Keratinocyte (primary cell): ENCODE results near the gene SIDT2. TPM values are rescaled to one million over a fixed set of nuclear protein-coding genes. Genes with fewer than 3 reads are reported as not detected.

Experiments
- DNase-seq: peaks from one replicate; pipeline ENCODE4 v3.0.0-alpha.2; 2011; ENCODE audit warnings: low read depth, missing footprints, low spot score
- FAIRE-seq: peaks from 2 replicates; lab custom pipeline; 2011; peaks lifted over from hg19 to GRCh38; lab: Jason Lieb, UNC
- H2AFZ ChIP-seq: 2 replicates; pipeline ENCODE4 v1.6.0; 2012; ENCODE audit warnings: low read length, control low read depth, inconsistent platforms; ENCODE audit not compliant: control insufficient read depth
- H3K27ac ChIP-seq: 2 replicates; pipeline ENCODE4 v1.5.1; 2011; ENCODE audit warnings: low read length; ENCODE audit not compliant: control insufficient read depth, insufficient read depth
- H3K27me3 ChIP-seq: 3 replicates; pipeline ENCODE4 v1.6.0; 2011; ENCODE audit warnings: low read length; ENCODE audit not compliant: control insufficient read depth, insufficient read depth; ENCODE audit errors: extremely low read depth
- H3K36me3 ChIP-seq, 2 experiments: 2 replicates in 1 of 2; 3 replicates in 1 of 2; pipeline ENCODE4 v1.5.1; 2011; ENCODE audit warnings: low read length in 2 of 2, mild to moderate bottlenecking in 1 of 2; ENCODE audit not compliant: control insufficient read depth in 2 of 2, insufficient read depth in 2 of 2; ENCODE audit errors: extremely low read depth in 1 of 2
- H3K4me1 ChIP-seq: 3 replicates; pipeline ENCODE4 v1.5.1; 2011; ENCODE audit warnings: low read length; ENCODE audit not compliant: control insufficient read depth, insufficient read depth; ENCODE audit errors: extremely low read depth
- H3K4me2 ChIP-seq: 3 replicates; pipeline ENCODE4 v1.6.0; 2011; ENCODE audit warnings: low read depth, low read length; ENCODE audit not compliant: control insufficient read depth, insufficient read depth; ENCODE audit errors: extremely low read depth
- H3K4me3 ChIP-seq, 3 experiments: fragments of 200-600 bp in 1 of 3; sonication (generic) in 1 of 3; 2 replicates in 2 of 3; 3 replicates in 1 of 3; pipeline ENCODE4 v1.5.1; 2011 to 2016; ENCODE audit warnings: low read length in 3 of 3, mild to moderate bottlenecking in 3 of 3, control low read depth in 2 of 3, inconsistent platforms in 1 of 3, low read depth in 1 of 3, mixed read lengths in 1 of 3, mixed run types in 1 of 3, moderate library complexity in 1 of 3; ENCODE audit not compliant: control insufficient read depth in 2 of 3, insufficient read depth in 2 of 3; ENCODE audit errors: extremely low read depth in 1 of 3
- H3K79me2 ChIP-seq: 2 replicates; pipeline ENCODE4 v1.6.0; 2012; ENCODE audit warnings: low read length; ENCODE audit not compliant: control insufficient read depth, insufficient read depth
- H3K9ac ChIP-seq: 3 replicates; pipeline ENCODE4 v1.6.0; 2011; ENCODE audit warnings: low read length; ENCODE audit not compliant: control insufficient read depth, insufficient read depth; ENCODE audit errors: extremely low read depth
- H3K9me1 ChIP-seq: 3 replicates; pipeline ENCODE4 v1.6.0; 2011; ENCODE audit warnings: low read length; ENCODE audit not compliant: control insufficient read depth, insufficient read depth; ENCODE audit errors: extremely low read depth
- H3K9me3 ChIP-seq: 2 replicates; pipeline ENCODE4 v1.5.1; 2012; ENCODE audit warnings: low read depth, low read length; ENCODE audit not compliant: control insufficient read depth
- H4K20me1 ChIP-seq: 3 replicates; pipeline ENCODE4 v1.6.0; 2011; ENCODE audit warnings: low read length; ENCODE audit not compliant: control insufficient read depth, insufficient read depth; ENCODE audit errors: extremely low read depth
- EZH2 ChIP-seq: IDR thresholded peaks from one replicate; pipeline ENCODE4 v1.6.1; 2012; ENCODE audit warnings: inconsistent platforms, mild to moderate bottlenecking, low read length, moderate library complexity
- dilution Hi-C: fragments of 300-500 bp; cut with MboI; formaldehyde crosslinking; loops from one replicate; pipeline ENCODE4 v1.7.0; 2020; ENCODE audit warnings: low sequenced_read_pairs; ENCODE audit not compliant: extremely low pct_ligation_motif_present
- polyA plus RNA-seq, 5 experiments: library from polyadenylated mRNA; depleted of rRNA in 3 of 5; stranded (reverse) in 3 of 5; stranded (forward) in 1 of 5; unstranded in 1 of 5; fragments of >200 nt; gene quantifications; 1 replicate in 1 of 5; 2 replicates in 3 of 5; 3 replicates in 1 of 5; pipeline versions ENCODE4 v1.2.1 to v1.2.3, GENCODE V29; 2011 to 2012; ENCODE audit warnings: missing spikeins in 2 of 5, low read depth in 1 of 5, low replicate concordance in 1 of 5
- TF ChIP-seq, protein P1 (sequence below), 3 experiments: IDR thresholded peaks in 1 of 3; conservative IDR thresholded peaks in 1 of 3; optimal IDR thresholded peaks in 1 of 3; 2 replicates in 2 of 3; 3 replicates in 1 of 3; pipeline versions ENCODE3 to v1.5.1; 2011; ENCODE audit warnings: low read length in 3 of 3, mild to moderate bottlenecking in 3 of 3, moderate library complexity in 2 of 3, control low read depth in 1 of 3, inconsistent platforms in 1 of 3; ENCODE audit not compliant: insufficient read depth in 2 of 3; ENCODE audit errors: extremely low read depth in 1 of 3

The SIDT2 gene
- polyA plus RNA-seq, 1 donor (not counting 4 experiments of a cell fraction or from before 2014, with no cell fraction given) = 9.8 TPM

DNA sequence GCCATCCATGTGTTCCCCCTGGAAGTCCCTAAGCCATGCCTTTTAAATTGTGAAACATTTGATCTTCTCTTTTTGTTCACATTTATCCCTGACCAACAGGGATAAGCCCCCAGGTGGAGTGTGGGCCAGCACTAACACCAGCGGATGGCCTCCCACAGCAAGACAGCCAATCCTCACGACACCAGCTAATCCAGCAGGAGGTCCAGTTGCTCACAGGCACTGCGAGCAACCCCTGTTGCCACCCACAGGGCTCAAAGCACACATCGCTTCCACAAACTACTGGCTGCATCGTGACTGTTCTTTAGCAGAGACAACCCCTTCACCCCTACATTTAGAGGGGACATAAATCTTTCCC is 51.4 kb downstream of the SIDT2 start:
- FAIRE-seq = no peak
- TF ChIP-seq, protein P1, sequence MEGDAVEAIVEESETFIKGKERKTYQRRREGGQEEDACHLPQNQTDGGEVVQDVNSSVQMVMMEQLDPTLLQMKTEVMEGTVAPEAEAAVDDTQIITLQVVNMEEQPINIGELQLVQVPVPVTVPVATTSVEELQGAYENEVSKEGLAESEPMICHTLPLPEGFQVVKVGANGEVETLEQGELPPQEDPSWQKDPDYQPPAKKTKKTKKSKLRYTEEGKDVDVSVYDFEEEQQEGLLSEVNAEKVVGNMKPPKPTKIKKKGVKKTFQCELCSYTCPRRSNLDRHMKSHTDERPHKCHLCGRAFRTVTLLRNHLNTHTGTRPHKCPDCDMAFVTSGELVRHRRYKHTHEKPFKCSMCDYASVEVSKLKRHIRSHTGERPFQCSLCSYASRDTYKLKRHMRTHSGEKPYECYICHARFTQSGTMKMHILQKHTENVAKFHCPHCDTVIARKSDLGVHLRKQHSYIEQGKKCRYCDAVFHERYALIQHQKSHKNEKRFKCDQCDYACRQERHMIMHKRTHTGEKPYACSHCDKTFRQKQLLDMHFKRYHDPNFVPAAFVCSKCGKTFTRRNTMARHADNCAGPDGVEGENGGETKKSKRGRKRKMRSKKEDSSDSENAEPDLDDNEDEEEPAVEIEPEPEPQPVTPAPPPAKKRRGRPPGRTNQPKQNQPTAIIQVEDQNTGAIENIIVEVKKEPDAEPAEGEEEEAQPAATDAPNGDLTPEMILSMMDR (optimal IDR thresholded peaks at IDR 0.05 in 1 of 3, IDR thresholded peaks at IDR 0.05 in 1 of 3, conservative IDR thresholded peaks at IDR 0.05 in 1 of 3; ENCODE audit: extremely low read depth in 1 of 3, insufficient read depth in 2 of 3, low read length in 3 of 3) = no peak
- TF ChIP-seq EZH2 = no peak
- H3K27me3 ChIP-seq = no peaks in the 10 kb centered on the region
- no peaks in the 10 kb centered on the region for H3K9me3 ChIP-seq
- H4K20me1 ChIP-seq = no peaks in the 10 kb centered on the region
- H3K9me1 ChIP-seq = no peaks in the 10 kb centered on the region
- H2AFZ ChIP-seq = no peak overlapping the region
- peaks cover 20% of the 10 kb centered on the region for H3K4me1 ChIP-seq
- no peak overlapping the region for H3K9ac ChIP-seq
- dilution Hi-C loops = no loop called here
- DNase-seq = no peak
- no peak overlapping the region for H3K4me3 ChIP-seq
- H3K4me2 ChIP-seq = no peak overlapping the region
- H3K36me3 ChIP-seq = peaks cover 23 to 42% of the 10 kb centered on the region in 2 experiments
- H3K79me2 ChIP-seq = peaks cover 43% of the 10 kb centered on the region
- H3K27ac ChIP-seq = no peak overlapping the region

DNA sequence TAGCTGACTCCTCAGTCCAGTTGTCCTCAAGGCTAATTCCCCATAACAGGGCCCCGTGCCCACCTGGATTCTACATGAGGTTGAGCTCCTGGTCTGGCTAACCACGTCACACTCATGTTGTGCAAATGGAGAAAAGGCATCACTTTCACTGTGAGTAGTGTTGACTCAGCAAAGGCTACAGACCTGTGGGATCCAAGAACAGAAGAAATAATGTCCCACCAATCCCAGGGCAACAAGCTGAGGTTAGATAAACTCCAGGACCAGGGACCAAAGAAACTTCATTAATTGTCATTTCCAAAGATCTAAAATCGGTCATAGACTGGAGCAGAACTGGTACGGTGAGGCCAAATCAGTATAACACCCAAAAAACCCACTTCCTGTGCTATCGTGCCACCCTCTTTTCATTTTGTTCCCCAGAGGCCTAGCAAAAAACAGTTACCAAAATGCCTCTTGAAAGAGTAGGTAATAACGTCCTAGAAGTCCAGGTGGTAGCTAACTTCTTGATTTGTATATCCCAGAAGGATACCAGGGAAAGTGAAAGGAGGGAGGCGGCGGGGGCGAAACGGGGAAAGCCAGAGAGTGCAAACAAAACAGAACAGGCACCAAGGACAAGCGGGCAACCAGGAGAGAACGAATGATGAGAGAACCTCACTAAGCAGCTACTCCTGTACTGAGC is 51.9 kb downstream of the SIDT2 start:
- peak; percentile 20 for FAIRE-seq
- H3K9me3 ChIP-seq = no peaks in the 10 kb centered on the region
- peak overlapping the region; percentile 83 to 97 (median 86) for H3K4me3 ChIP-seq
- H3K36me3 ChIP-seq = peaks cover 22 to 40% of the 10 kb centered on the region in 2 experiments
- peak overlapping the region; percentile 82 for H3K4me2 ChIP-seq
- dilution Hi-C loops = no loop called here
- no peaks in the 10 kb centered on the region for H3K9me1 ChIP-seq
- no peaks in the 10 kb centered on the region for H4K20me1 ChIP-seq
- peak overlapping the region; percentile 83 for H3K9ac ChIP-seq
- H3K27ac ChIP-seq = peak overlapping the region; percentile 86
- no peaks in the 10 kb centered on the region for H3K27me3 ChIP-seq
- no peak overlapping the region for H2AFZ ChIP-seq
- no peak for TF ChIP-seq EZH2
- TF ChIP-seq, protein P1 (optimal IDR thresholded peaks at IDR 0.05 in 1 of 3, IDR thresholded peaks at IDR 0.05 in 1 of 3, conservative IDR thresholded peaks at IDR 0.05 in 1 of 3; ENCODE audit: extremely low read depth in 1 of 3, insufficient read depth in 2 of 3, low read length in 3 of 3) = no peak
- peaks cover 43% of the 10 kb centered on the region for H3K79me2 ChIP-seq
- no peak for DNase-seq
- peaks cover 20% of the 10 kb centered on the region for H3K4me1 ChIP-seq
